ENCODE data around the gene OMA1.

Gene OMA1

DNA sequence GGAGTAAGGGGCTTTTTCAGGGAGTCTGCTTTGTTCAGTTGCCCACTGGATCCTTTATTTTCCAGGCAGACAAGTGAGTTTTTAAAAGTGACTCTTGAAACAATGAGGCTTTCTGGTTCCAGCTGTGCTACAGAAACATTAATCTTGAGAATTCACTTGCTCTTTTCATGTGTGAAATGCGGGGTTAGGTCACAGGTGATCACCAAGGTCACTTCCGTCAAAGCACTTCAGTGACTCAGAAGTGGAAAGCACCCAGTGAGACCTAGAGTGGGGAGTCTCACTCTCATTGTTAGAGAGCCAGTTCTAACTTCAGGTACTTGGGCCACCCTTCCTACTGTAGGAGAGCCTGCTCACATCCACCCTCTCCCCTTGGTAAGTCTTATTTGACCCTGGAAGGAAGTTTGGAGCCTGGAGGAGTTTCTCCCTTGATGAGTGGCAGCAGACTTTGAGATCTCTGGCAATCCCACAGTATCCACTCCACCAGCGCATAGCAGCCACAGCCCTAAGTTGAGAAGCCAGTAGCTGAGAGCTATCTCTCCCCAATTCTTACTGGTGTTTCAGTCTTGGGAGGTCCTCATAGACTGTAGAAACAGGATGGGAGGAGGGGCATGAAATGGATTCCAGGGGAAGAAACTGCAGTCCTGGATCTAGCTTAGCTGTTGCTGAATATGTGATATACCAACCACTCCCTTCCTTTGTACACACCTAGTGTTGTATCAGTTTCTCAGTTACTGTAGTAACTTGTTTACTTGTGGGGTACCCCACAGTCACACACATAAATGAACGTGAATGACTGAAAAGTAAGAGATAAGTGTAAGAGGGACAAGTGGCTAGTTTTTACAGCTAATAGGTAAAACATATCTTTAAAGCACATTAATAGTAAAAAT is 27.4 kb upstream of the OMA1 start:
- no peak for DNase-seq
- TF ChIP-seq, protein P1, sequence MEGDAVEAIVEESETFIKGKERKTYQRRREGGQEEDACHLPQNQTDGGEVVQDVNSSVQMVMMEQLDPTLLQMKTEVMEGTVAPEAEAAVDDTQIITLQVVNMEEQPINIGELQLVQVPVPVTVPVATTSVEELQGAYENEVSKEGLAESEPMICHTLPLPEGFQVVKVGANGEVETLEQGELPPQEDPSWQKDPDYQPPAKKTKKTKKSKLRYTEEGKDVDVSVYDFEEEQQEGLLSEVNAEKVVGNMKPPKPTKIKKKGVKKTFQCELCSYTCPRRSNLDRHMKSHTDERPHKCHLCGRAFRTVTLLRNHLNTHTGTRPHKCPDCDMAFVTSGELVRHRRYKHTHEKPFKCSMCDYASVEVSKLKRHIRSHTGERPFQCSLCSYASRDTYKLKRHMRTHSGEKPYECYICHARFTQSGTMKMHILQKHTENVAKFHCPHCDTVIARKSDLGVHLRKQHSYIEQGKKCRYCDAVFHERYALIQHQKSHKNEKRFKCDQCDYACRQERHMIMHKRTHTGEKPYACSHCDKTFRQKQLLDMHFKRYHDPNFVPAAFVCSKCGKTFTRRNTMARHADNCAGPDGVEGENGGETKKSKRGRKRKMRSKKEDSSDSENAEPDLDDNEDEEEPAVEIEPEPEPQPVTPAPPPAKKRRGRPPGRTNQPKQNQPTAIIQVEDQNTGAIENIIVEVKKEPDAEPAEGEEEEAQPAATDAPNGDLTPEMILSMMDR (IDR thresholded peaks at IDR 0.05; ENCODE audit: low read depth, low read length, missing control alignments), result no peak
- in situ Hi-C loops (cut with HindIII; ENCODE audit: low pct_ligation_motif_present, low sequenced_read_pairs), result no loop called here
- Histone ChIP-seq H3K27me3 (replicated peaks) (peaks cover 17% of the 10 kb centered on the region), H3K27ac (no peak overlapping the region), H3K36me3 (replicated peaks) (no peaks in the 10 kb centered on the region), H3K4me3 (ENCODE audit: low read depth, low read length) (no peak overlapping the region)

GRCh38 chr1:58573138-58573537 is 26.6 kb upstream of the OMA1 start:
- H3K36me3 ChIP-seq (replicated peaks), result no peaks in the 10 kb centered on the region
- TF ChIP-seq, protein P1 (IDR thresholded peaks at IDR 0.05; ENCODE audit: low read depth, low read length, missing control alignments), result no peak
- peaks cover 17% of the 10 kb centered on the region for H3K27me3 ChIP-seq (replicated peaks)
- DNase-seq, result no peak
- in situ Hi-C loops (cut with HindIII; ENCODE audit: low pct_ligation_motif_present, low sequenced_read_pairs), result no loop called here
- H3K27ac ChIP-seq, result no peak overlapping the region
- no peak overlapping the region for H3K4me3 ChIP-seq (ENCODE audit: low read depth, low read length)

- H3K4me3 ChIP-seq (ENCODE audit: low read depth, low read length), result no peak overlapping the region
- no peak for DNase-seq
- no peaks in the 10 kb centered on the region for H3K36me3 ChIP-seq (replicated peaks)
- H3K27ac ChIP-seq, result no peak overlapping the region
- H3K27me3 ChIP-seq (replicated peaks), result peaks cover 17% of the 10 kb centered on the region
- TF ChIP-seq, protein P1 (IDR thresholded peaks at IDR 0.05; ENCODE audit: low read depth, low read length, missing control alignments), result no peak
- in situ Hi-C loops (cut with HindIII; ENCODE audit: low pct_ligation_motif_present, low sequenced_read_pairs), result no loop called here
Observed at GRCh38 chr1:58572690-58573089, 26.2 kb upstream of the OMA1 start.

- Histone ChIP-seq H3K27ac (no peak overlapping the region), H3K36me3 (replicated peaks) (no peaks in the 10 kb centered on the region), H3K27me3 (replicated peaks) (peaks cover 9% of the 10 kb centered on the region), H3K4me3 (ENCODE audit: low read depth, low read length) (no peak overlapping the region)
- TF ChIP-seq, protein P1 (IDR thresholded peaks at IDR 0.05; ENCODE audit: low read depth, low read length, missing control alignments), result no peak
- no peak for DNase-seq
- in situ Hi-C loops (cut with HindIII; ENCODE audit: low pct_ligation_motif_present, low sequenced_read_pairs), result no loop called here
Observed at GRCh38 chr1:58571616-58572015, 25.1 kb upstream of the OMA1 start.

- Histone ChIP-seq H3K27ac (no peak overlapping the region), H3K27me3 (replicated peaks) (peaks cover 2% of the 10 kb centered on the region), H3K36me3 (replicated peaks) (no peaks in the 10 kb centered on the region), H3K4me3 (ENCODE audit: low read depth, low read length) (no peak overlapping the region)
- no peak for DNase-seq
- in situ Hi-C loops (cut with HindIII; ENCODE audit: low pct_ligation_motif_present, low sequenced_read_pairs), result no loop called here
- TF ChIP-seq, protein P1 (IDR thresholded peaks at IDR 0.05; ENCODE audit: low read depth, low read length, missing control alignments), result no peak
Observed at GRCh38 chr1:58570817-58571216, 24.3 kb upstream of the OMA1 start.

All from brain microvascular endothelial cell (primary cell).